Hematopoietic multipotent progenitor cell treated with erythropoietin and hydrocortisone succinate and interleukin-3 and kit ligand, for 8 days (in vitro differentiated cells): Measurements from ENCODE around the gene ZNF574.
"Not testable (repeated sequence)": the region's sequence is repeated elsewhere in the genome, so short reads cannot be mapped to it uniquely, and the experiment has no call there.

Experiments used
- DNase-seq: peaks from one replicate; pipeline ENCODE4 v3.0.0-alpha.2; 2015

The ZNF574 gene

GRCh38 chr19:42075616-42076379, at the start of gene ZNF574:
ZNF574 (plus strand) TSS chr19:42076166; CDS start chr19:42078607, 2,441 bp downstream.
- peak; percentile 100 for DNase-seq

DNA sequence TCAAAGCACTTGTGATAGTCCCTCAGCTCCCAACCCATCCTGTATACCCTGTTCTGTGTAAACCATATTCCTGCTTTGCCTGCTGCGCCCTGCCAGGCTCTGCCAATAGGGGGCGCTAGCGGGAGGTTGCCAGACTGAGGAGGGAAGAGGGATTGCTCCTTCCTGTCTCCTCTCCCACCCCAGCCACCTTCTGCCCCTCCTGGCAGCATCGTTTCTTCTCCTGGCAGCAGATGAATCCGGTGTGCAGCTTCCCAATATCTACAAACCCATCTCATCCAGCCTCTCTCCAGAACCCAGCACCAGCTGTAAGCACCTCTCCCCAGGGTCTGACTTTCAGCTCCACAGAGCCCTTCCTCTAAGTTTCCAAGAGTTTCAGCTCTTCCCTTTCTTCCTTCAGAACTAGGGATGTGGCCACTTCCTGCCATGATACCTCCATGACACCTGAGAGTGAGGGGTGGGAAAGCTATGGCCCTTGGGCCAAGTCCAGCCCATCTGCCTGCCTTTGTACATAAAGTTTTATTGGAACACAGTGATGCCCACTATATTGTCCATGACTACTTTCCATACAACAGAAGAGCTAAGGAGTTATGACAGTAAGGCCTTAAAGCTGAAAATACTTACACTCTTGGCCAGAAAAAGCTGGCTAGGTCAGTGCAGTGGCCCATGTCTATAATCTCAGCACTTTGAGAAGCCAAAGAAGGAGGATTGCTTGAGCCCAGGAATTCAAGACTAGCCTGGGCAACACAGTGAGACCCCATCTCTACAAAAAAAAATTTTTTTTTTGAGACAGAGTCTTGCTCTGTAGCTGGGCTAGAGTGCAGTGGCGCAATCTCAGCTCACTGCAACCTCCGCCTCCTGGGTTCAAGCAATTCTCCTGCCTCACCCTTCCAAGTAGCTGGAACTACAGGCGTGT, 47.4 kb upstream of the ZNF574 start:
- peak; percentile 19 for DNase-seq

DNA sequence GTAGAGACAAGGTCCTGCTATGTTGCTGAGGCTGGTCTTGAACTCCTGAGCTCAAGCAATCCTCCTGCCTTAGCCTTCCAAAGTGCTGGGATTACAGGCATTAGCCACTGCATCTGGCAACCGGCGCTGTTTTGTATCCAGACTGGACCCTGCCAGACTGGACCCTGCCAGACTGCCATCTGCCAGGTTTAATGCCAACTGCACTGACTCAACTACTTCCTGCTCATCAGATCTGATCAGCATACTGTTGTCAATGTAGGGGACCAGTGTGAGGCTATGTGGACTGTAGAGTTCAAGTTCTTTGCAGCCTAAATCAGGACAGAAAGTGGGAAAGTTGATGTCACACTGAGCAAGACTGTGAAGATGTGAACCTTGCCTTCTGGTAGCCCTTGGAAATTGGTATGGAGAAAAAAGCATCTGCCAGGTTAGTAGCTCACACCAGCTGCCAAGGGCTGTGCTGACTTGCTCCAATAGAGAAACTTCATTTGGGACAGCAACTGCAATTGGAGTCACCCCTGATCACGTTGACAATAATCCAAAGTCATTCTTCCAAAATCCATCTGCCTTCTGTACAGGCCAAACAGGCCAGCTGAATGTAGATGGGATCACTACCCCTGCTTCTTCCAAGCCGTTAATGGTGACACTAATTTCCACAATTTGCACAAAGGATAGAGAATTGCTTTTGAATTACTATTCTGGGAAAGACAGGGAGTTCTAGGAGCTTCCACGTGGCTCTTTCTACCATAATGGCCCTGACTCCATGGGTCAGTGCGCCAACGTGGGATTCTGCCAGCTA, 45.1 kb upstream of the ZNF574 start:
- no peak for DNase-seq

- no peak for DNase-seq
These were observed 43.5 kb upstream of the ZNF574 start for GRCh38 chr19:42032431-42032830.

DNA sequence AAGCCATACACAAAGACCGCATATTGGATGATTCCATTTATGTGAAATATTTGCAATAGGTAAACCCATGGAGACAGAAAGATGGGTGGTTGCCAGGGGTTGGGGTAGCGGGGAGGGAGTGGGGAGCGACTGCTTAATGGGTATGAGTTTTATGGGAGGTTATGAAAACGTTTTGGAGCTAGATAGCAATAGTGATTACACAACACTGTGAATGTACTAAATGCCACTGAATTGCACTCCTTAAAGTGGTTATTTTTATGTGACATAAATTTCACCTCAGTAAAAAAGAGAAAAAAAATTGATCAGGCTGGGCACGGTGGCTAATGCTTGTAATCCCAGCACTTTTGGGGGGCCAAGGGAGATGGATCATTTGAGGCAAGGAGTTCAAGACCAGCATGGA, 42.6 kb upstream of the ZNF574 start:
- no peak for DNase-seq

DNA sequence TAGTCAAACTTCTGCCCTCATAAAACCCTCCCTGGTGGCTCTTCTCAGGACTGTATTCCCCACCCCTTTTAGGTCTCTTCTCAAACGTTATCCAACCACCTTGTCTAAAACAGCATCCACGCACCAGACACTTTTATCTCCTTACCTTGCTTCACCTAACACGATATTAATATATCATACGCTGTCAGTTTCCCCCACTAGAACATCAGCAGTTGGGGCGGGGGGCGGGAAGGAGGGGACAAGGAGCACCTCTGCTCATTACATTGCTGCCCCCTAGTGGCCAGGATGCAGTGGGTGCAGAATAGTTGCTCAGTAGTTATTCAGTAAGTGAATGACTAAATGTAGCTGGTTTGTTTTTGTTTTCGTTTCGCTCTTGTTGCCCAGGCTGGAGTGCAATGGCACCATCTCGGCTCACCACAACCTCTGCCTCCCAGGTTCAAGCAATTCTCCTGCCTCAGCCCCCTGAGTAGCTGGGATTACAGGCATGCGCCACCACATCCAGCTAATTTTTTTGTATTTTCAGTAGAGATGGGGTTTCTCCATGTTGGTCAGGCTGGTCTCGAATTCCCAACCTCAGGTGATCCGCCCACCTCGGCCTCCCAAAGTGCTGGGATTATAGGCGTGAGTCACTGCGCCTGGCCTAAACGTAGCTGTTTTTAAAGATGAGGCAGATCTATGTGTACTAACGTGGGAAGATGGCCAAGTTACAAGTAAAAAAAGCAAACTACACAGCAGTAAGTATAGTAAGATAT, 41.1 kb upstream of the ZNF574 start:
- DNase-seq = peak; percentile 65

- DNase-seq = no peak
These were observed 38.3 kb upstream of the ZNF574 start for GRCh38 chr19:42037649-42038048.

GRCh38 chr19:42038666-42039065, 37.3 kb upstream of the ZNF574 start:
- no peak for DNase-seq

GRCh38 chr19:42040031-42040430, 35.9 kb upstream of the ZNF574 start:
- no peak for DNase-seq

GRCh38 chr19:42040491-42040890, 35.5 kb upstream of the ZNF574 start:
- DNase-seq = not testable (repeated sequence)

DNA sequence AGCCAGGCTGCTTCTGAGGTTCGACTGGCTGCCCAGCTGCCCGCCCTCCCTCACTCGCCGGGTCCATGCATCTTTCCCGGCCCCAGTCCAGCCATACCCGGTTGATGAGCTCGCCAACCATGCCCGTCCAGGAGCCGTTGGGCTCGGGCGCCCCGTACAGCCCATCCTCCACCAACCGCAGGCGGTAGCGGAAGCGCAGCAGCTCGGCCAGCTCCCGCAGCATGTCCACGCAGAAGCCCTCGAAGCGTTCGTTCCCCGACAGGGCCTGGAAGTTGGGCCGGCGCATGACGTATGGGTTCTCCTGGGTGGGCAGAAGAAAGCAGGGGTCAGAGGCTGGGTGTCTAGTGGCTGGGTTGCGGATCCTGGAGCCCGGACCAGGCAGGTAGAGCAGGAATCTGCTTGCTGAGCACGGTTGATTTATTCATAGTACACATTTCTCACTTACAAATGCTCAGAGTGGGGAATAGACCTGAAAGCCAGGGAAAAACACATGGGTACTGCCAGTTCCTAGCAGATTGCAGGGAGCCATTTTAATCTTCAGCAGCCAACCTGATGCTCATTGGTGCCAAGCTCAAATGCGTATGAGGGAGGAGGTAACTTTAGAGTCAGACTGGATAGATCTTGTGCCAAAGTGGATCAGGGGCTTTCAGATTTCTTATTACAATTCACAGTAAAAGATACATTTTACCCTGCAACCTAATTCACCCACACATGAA, 33.4 kb upstream of the ZNF574 start:
- DNase-seq = no peak

DNA sequence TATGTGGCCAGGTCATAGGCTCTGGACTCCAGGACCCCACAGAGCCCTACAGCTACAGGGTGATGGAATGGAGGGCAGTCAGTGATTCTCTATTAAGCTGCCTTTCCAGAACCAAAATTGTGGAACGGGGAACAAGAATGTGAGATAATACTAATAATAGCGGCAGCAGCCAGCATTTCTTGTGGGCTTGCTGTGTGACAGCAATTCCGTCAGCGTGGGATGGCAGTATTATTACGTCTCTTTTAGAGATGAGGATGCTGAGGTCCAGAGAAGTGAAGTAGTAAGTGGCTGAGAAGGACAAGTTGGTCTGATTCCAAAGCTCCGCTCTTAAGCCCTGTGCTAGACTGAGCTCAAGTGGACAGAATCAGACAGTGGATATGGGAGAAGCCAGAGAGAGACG, 30.4 kb upstream of the ZNF574 start:
- DNase-seq = no peak

- no peak for DNase-seq
These were observed 27.0 kb upstream of the ZNF574 start for GRCh38 chr19:42048992-42049391.

DNA sequence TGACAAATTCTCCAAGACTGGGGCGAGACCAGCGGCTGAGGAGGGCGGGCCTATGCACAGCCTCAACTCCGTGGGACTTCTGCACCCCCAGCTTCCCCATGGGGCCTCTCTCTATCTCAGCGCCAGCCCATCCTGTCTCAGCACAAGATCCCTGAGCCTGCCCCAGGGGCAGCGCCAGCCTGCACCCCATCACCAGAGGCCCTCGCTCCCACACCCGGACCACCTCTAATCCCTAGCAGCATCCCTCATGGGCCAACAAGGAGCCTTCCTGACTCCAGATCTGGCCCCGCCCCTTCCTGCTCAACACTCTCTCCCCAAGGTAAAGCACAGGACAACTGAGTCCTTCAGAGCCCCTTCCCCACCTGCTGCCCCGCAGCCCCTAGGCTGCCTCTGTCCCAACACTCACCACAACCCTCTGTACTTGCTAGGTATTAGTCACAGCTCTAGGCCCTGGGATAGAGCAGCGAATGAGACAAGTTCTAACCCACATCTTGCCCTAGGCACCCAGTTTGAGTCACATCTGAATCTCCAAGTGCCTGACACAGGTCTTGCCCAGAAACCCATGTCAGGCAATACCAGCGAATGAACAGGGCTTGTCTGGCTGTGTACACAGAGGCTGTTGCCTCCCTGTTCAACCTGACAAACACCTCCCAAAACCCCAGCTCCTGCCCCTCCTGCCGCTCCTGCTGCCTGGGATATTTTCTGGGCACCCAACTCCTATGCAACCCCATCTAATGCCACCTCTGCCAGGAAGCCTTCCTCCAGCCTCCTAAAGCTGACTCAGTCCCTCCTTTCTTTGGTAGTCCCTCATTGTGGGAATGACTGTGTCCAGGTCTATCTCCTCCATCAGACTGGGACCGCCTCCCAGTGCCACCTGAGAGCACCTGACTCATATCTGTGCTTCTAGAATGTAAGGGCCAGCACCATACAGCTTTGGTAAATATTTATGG, 24.5 kb upstream of the ZNF574 start:
- no peak for DNase-seq

DNA sequence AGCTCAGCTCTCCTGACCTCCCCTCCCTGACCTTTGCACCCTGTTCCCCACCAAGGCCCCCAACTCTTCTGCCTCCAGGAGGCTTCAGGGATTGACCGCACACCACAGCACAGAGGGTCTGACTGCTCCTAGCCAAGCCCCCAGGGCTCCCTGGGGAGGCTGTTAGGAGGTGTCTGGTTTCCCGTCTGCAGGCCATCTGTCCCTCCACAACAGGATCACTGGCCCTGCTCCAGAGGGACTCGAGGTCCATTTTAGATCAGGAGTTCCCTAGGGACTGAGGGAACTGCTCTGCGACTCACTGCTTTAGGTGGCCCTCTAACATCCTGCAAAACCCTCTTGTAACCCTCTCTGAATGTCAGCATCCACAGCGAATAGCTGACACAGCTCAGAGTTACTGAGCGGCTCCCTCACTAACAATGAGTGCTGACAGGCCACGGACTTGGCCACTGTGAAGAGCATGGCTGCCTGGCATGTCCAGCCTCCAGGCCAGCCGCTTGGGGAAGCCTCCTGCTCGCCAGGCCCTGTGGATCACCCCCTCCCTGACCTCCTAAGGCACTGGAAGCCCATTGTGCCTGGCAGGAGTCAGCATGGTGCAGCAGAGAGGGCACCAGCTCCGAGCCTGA, 23.6 kb upstream of the ZNF574 start:
- DNase-seq = no peak

DNA sequence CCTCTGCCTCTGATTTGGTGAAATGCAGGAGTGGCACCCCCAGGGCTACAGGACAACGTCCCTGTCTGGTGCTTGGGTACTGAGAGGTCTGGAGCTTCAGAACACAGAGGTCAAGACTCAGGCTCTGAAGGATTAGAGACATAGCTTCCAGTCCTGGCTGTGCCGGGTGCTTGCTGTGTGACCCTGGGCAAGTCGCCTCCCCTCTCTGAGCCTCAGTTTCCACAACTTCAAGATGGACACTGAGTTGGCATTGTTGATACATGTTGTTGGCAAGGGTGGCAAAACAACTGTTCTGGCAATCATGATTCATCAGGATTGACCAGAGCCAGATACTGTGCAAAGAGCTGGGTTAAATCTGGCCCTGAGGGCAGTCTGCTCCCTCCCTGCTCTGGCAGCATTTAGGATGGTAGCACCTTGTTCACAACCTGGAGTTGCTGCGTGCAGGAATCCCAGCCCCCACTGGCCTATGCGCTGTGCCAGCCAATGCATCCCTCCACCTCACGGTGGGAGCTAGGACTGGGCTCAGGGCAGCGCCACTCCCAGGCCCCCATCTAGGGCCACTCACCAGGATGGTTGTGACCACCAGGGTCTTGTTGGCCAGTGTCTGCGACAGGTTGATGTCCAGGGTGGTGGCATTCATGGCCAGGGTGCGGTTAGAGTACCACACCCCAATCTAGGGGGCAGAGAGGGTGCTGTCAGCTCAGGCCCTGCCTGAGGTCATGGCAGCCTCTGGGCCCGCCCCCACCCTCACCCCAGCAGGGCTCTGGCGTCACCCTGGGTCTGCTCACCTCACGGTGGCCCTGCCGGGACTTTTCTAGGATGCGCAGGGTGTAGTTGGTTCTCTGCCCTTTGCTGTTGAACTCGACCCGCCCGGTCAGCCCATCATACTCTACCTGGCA, 22.7 kb upstream of the ZNF574 start:
- no peak for DNase-seq

GRCh38 chr19:42054205-42054604, 21.8 kb upstream of the ZNF574 start:
- DNase-seq = no peak

GRCh38 chr19:42057846-42058245, 18.1 kb upstream of the ZNF574 start:
- DNase-seq = no peak

- no peak for DNase-seq
These were observed 16.8 kb upstream of the ZNF574 start for GRCh38 chr19:42059196-42059595.
